SK-N-SH (cell line): ENCODE data around the gene SGCA.

Experiments used
- CHD2 ChIP-seq: fragments of 150-350 bp; IDR thresholded peaks from 2 replicates; pipeline ENCODE4 v1.6.1; 2018; ENCODE audit warnings: low read length; ENCODE audit not compliant: partially characterized antibody
- CTCF ChIP-seq: fragments of 200-600 bp; sonication (generic); IDR thresholded peaks from 2 replicates; pipeline ENCODE4 v1.6.1; 2017; ENCODE audit warnings: antibody characterized with exemption, mild to moderate bottlenecking, moderate library complexity
- ELF1 ChIP-seq: IDR thresholded peaks from 2 replicates; pipeline ENCODE4 v1.4.0; 2012
- EP300 ChIP-seq, 2 experiments: IDR thresholded peaks; 2 replicates each; pipeline versions ENCODE4 v1.4.0 to v1.6.1; 2012; ENCODE audit warnings: borderline replicate concordance in 1 of 2, low read depth in 1 of 2, low read length in 1 of 2
- EZH2phosphoT487 ChIP-seq: fragments of 200-600 bp; sonication (generic); IDR thresholded peaks from 2 replicates; pipeline ENCODE4 v1.6.1; 2017; ENCODE audit warnings: low read depth, mixed run types, mild to moderate bottlenecking, antibody characterized with exemption, moderate library complexity, borderline replicate concordance
- GABPA ChIP-seq: IDR thresholded peaks from 2 replicates; pipeline ENCODE4 v1.4.0; 2012; ENCODE audit warnings: low read depth, mild to moderate bottlenecking
- IRF3 ChIP-seq: fragments of 150-350 bp; IDR thresholded peaks from 2 replicates; pipeline ENCODE4 v1.6.1; 2016; ENCODE audit warnings: mild to moderate bottlenecking, low read depth, low read length
- MXI1 ChIP-seq: IDR thresholded peaks from 2 replicates; pipeline ENCODE4 v1.6.1; 2012; ENCODE audit warnings: mild to moderate bottlenecking, low read depth, low read length, improper control_type of control experiment
- PBX3 ChIP-seq: IDR thresholded peaks from 2 replicates; pipeline ENCODE4; 2012
- POLR2AphosphoS5 ChIP-seq: IDR thresholded peaks from 2 replicates; pipeline ENCODE4 v1.6.1; 2012; ENCODE audit warnings: low read depth, low read length
- RAD21 ChIP-seq: IDR thresholded peaks from 2 replicates; pipeline ENCODE4 v1.6.1; 2012; ENCODE audit warnings: mild to moderate bottlenecking, low read length
- REST ChIP-seq: IDR thresholded peaks from 2 replicates; pipeline ENCODE4 v1.6.1; 2012; ENCODE audit warnings: mild to moderate bottlenecking, low read depth, low read length, moderate library complexity
- RFX5 ChIP-seq: IDR thresholded peaks from 2 replicates; pipeline ENCODE4 v1.6.1; 2012; ENCODE audit warnings: mild to moderate bottlenecking, improper control_type of control experiment, low read length

- no peak for TF ChIP-seq CTCF
- TF ChIP-seq IRF3, result no peak
- TF ChIP-seq RAD21, result no peak
- TF ChIP-seq GABPA, result no peak
- TF ChIP-seq EP300 (IDR thresholded peaks at IDR 0.05; ENCODE audit: borderline replicate concordance in 1 of 2, low read depth in 1 of 2, low read length in 1 of 2), result no peak
- TF ChIP-seq RFX5, result no peak
- TF ChIP-seq CHD2, result no peak
- TF ChIP-seq REST, result no peak
- no peak for TF ChIP-seq EZH2phosphoT487
- no peak for TF ChIP-seq ELF1
- TF ChIP-seq MXI1, result no peak
- no peak for TF ChIP-seq PBX3
- no peak for TF ChIP-seq POLR2AphosphoS5
Measured at GRCh38 chr17:50192144-50192617, 26.4 kb downstream of the SGCA start.
